ENCODE data around the gene PHC2.
A peak's percentile ranks its signal among the peaks of the same experiment; 100 is the strongest.

Gene PHC2

DNA sequence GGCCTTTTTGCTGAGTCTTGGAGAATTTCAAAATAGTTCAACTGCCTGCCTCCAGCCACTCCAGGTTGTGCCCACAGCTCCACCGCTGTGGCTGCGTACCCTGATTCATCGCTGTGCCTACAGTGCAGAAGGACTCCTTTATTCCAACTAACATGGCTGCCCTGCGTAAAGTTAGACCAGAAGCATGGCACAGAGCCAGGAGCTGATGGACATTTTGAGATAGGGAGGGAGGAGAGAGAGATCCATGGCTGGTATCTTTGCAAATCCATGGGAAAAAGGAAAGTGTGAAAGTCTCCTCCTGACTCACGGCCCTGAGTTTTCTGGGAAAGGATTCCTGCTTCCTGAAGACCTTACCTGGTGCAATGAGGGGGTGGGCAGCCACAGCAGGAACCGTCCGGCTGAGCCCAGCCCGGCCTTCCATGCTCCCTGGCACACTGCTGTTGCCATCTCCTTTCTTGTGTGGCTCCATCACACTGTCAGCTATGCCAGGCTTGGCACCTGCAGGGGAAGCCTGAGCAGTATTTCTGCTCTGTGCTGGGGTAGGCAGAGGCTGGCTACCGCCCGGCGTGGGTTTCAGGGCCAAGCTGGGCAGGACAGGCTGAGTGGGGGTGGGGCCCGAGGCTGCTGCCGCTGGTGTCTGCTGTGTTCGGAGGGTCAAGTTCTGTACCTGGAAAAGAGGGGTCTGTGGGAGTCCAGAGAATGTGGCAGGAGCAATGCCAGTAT lies 64.0 kb downstream of the PHC2 start:
- no peak for DNase-seq

DNA sequence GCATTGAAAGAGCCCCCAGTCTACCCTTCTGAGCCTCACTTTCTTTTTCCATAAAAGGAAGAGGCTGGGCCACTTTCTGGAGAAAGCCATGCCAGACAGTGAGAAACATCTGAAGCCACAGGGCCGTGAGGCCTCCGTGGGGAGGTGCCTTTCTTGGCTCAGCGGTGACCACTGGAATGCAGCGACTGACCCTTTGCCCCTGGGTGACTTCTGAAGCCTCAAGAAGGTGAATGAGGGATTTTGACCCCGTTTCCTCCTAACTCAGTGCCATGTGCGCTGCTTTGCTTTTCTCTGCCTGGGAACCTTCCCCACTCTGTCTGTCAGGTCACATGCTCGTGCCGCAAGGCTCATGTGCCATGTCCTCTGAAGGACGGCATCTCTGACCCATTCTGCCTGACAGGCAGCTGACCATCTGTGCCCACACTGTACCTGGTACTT lies 65.3 kb downstream of the PHC2 start:
- no peak for DNase-seq

DNA sequence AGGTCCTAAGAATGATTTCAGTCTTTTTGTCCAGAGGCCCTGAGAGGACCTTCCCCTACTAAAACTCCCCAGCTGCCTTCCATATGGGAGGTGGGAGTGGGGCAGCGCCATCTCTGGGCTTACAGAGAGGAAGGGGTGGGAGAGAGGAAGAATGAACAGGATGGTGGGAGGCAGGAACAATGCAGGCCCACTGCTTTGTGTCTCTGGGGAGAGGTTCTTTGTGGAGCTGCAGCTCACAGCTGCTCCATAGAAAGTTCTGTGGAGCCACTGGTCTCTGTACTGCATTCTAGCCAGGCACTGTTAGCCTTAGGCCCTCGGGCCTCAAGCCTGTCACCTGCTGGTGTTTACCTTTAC lies 66.4 kb downstream of the PHC2 start:
- no peak for DNase-seq

DNA sequence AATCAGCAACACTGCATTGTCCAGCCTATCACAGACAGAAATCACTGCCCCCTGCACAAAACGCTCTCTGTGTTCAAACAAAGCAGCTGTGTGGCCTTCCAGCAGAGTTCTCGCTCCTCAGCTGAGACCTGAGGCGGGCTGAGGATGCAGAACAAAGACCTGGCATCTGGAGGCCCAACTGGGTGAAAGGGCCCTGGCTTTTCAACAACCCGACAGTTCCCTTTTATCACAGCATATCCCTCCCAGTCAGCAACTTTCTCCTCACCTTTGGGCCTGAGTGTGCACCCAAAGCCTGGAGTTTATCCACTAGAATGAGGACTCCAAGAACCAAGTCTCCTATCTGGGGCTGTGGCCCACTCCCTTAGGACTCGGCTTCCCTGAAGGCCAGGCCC lies 67.4 kb downstream of the PHC2 start:
- no peak for DNase-seq

DNA sequence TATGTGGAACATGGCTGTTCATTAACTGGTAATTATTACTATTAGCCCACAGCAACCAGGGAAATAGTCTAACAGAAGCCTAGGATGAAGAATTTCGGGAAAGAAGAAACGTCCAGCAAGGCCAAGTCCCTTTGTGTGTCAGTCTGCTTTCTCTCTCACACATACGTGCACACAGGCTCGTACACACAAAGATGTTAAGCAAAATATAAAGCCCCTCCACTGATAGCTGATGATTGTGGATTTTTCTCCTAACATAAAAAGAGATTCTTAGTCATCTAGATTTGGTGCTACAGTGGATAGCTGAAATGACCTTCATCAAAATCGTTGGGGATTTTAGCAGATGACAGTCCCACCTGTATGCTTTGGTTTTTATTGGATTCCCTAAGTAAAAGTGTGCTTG lies 67.9 kb downstream of the PHC2 start:
- no peak for DNase-seq

DNA sequence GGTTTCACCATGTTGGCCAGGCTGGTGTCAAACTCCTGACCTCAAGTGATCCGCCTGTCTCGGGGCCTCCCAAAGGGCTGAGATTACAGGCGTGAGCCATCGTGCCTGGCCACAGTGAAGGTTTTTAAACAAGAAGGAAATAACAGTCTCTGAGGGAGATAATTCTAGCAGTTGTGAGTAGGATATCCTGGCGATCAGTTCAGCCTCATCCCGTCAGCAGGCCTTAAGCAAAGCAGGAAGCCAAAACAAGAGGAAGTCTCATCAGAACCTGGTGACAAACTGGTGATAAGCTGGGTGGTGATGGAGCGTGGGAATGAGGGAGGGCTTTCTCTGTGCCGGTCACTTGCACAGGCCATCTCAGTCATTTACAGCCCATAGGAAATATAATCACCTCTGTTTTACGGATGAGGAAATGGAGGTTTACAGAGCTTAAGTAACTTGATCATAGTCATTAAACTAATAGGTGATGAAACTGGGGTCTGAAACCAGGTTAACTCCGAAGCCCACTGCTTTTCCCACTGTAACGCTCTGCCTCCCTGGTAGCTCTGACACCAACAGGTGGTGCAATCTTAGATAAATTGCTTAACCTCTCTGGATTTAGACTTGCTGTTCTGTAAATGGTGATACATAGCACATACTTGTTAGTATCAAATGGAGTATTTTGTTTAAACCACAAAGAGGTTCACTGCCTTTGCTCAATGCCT lies 69.2 kb downstream of the PHC2 start:
- no peak for DNase-seq

DNA sequence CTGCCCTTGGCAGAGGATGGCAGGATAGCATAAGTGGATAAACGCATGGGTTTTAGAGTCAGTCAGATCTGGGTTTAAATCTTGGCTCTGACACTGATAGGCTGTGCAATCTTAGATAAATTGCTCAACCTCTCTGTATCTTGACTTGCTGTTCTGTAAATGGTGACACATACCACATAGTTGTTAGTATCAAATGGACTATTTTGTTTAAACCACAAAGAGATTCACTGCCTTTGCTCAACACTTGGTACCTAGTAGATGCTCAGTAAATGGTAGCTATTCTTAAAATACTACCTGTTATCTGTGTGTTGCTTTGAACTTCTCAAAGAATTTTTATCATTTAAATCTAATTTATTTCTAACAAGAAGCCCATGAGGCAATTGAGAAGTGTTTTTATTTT lies 70.5 kb downstream of the PHC2 start:
- DNase-seq: no peak

DNA sequence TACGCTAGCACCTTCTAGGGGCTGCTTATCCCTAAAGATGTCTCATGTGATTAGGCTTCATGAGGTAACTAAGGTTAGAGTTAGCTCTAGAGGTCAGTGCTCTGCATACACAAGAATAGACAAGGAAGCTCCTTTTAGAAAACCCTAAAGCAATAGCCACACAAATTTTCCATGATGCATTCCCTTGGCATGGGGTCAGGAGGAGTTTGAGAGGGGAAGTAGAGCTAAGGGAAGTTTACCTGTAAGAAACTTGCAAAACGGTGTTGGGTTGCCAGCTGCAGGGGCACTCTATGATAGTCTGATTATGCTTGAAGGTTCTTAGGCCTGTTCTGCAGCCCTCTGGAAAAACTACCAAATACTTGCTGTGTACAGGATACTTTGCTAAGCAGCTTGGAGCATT lies 71.0 kb downstream of the PHC2 start:
- DNase-seq: no peak

DNA sequence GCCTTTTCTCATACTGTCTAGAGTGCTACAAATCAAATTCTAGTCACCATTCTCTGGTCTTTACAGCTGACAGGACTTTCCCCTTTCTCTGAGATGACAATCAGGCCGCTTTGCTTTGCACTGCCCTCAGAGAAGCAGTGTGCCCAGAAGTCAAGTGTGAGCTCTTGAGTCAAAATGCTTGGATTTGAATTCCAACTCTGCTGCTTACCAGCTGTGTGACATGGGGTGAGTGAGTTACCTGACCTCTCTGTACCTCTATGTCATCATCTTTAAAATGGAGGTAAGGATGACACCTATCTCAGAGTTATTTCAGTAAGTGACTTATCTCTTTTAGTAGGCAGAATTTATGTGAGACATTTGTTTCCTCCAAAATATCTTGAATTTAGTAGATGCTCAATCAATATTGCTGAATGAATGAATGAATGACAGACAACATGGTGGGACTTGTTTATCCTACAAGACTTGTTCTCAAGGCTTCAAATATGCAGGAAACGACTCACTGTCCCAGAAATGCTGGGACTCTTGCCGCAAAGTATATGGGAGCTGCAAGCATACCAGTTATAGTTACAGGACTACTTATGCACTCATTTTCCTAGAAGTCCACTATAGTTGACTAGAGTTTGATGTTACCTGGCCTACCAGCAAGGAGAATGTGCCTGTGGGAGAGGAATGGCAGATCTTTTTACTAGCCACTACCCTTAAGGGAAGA lies 71.9 kb downstream of the PHC2 start:
- DNase-seq: no peak

DNA sequence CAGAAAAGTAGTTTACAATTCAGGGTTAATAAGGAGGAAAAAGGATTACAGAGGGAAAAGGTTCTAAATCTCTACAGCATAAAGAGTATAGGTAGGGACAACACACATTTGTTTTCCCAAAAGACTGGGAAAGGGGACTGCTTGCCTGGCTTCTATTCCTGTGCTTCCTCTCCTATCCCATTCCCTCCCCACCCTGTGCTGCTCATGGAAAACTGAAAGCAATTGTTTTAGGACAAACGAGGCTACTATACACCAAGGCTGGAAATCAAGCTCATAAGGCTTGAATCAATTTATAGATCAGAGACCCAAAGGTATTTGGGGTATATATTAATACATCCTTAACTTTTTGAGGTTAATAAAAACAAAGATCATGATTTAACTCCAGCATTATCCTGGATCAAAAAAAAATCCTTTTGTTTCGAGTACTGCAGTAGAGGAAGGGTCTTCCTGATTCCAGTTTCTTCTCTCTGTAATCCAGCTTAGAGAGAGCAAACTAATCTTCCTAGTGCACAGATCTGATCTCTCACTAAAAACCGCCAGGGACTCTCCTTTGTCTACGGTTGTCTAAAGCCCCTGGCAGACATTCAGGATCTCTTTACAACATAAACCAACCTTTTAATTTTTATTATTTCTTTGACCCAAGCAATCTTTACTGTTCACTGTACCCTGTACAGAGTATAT lies 72.6 kb downstream of the PHC2 start:
- DNase-seq: no peak

DNA sequence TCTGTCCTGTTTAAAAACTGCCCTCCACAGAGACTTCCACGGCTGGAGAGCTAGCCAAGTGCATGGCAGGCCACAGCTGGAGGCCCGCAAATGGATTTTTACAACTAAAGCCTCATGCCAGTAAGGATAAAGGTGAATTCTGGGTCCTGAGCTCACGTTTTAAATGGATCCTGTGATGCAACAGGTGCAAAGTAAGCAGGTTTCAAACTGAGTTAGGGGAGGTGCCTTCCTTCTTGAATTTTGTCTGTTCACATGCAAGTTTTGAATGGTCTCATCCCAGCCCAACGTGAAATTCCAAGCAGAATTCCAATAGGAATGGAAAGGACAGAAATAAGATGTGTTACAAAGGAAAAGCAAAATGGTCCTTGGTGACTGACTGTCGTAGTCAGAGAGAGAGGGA lies 73.8 kb downstream of the PHC2 start:
- no peak for DNase-seq

DNA sequence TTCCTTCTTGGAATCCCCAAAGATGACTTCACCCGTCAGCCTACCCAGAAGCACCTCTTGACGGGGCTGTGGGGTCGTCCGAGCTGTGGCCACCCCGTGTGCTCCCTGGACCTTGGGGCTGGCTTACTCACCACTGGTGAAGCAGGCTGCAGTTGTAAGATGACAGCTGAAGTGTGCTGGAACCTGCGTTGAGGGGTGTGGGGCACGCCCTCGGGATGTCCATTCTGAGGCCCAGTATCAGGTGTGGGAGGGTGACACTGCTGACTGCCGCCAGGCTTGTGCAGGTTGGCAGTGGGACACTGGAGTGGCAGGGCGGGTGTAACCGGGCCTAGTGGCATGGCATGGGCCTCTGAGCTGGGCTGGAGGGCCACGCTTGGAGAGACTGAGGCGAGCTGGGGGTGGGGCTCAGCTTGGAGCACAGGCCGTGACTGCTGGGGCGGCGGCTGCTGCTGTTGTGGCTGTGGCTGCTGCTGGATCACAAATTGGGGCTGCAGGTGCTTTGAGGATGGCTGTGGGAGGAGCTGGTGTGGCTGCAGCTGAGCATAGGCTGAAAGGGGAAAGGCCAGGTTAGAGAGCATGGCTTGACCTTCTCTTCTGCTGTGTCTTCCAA lies 76.1 kb downstream of the PHC2 start:
- no peak for DNase-seq

DNA sequence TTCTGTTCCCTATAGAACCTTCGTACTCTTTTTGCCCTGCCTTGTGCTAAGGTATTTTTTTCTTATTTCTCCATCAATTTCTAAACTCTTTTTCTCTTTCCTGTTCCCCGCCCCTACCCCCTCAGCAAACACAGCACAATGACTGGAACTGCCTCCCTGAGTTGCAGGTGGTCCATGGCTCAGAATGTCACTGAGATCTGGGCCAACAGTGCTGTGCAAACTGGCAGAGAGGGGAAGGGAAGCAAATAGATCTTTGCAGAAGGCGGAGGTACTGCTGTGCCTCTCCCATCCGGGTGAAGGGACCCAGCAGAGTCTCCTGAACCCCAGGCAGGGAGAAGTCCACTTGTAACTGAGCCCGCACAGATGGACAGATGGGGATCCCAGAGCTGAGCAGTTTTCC lies 77.4 kb downstream of the PHC2 start:
- no peak for DNase-seq

DNA sequence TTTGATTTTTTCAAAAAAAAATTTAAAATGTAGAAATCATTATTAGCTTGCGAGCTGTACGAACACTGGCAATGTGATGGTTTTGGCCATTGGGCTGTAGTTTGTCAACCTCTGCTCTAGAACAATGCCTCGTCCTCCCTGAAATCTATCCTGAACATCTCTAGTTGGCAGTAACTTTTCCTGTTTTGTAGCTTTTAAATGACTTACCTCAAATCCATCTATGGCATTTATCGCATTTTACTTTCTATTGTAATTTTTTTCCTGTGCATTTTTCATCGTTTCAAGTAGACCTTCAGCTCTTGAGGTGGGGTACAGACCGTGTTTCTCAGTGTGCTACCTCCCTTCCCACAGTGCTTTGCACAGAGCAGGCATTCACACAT lies 79.6 kb downstream of the PHC2 start:
- DNase-seq: no peak

DNA sequence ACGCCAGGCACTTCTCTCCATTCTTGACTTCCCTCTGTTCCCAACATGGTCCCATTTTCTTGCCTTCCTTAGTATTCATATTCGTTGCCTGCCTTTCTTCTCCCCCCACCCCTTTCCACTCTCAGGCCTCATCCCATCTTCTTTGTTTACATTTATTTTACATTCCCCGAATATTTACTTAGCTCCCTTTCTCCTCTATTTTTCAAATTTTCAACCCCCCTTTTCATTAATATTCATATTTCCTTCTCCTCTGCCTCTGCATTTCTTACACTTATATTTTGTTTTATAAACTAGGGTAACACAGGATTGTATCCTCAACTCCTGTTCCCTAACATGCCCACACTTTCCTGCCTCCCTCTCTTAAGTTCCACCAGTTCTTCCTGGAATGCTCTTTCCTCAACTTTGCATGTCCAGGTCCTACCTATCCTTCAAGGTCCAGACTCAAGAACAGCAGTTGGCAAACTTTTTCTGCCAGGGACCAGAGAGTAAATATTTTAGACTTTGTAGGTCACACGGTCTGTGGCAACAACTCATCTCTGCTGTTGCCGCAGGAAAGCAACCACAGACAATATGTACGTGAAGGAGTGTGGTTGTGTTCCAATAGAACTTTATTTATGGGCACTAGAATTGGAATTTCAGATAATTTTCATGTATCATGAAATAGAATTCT lies 80.1 kb downstream of the PHC2 start:
- no peak for DNase-seq

DNA sequence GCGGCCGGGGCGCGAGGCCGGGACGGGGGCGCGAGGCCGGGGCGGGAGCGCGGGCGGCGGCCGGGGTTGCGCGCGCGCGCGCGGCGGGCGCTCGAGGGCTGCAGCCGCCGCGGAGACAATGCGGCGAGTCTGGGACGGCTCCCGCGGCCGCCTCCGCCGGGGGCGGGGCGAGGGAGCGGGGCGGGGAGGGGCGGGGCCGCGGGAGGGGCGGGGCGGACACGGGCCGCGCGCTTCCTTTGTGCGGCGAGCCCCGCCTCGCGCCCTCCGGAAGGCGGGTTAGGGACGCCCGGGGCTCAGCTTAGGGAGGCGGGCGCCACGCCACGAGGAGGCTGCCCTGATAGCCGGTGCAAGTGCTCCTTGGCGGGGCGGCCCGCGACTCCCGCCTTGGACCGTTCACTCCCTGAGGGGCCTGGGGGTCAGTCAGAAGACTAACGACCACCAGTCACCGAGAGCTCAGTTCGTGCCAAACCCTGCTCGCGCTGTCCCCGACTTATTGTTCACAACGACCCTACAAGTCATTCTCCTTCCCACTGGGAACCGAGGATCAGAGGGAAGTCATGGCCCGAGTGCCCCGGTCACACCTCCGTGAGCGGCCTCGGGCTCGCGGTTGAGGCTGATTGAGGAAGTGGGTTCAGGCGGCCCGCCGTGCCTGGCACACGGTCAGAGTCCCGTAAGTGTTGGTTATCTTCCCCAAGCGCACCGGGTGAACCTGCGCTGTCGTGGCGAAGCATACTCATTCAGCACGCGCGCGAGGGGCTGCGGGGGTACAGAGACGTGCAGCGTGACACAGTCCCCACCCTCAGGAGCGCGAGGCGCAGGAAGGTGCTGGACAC lies 80.9 kb downstream of the PHC2 start:
- DNase-seq: peak; percentile 92

DNA sequence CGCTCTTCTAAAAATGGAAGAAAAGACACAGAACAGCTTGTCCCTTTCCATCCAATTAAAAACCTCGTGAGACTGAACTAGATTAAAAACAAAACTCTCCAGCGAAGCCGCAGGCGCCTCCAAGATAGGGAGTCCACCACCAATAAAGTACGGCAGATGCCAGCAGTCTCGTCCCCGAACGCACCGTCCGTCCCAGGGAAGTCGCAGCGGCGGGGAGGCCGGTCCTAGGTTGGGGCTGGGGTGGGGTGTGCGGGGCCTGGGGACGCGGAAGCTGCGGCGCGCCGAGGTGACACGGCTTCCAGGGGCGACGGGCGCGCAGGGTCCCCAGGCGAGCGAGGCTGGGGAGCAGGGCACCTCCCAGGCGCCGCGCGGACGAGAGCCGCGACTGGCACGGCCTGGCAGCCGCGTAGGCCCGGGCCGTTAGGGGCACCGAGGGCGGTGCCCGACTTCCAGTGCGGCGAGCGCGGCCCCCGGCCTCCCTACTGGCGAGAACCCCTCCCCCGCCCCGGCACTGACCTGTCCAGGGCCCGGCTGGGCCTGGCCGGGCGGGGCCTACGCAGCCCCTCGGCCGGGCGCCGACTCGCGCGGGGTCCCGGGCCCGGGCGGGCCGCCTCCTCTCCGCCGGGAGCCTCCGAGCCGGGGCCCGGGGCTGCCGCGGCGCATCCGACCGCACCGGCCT lies 81.7 kb downstream of the PHC2 start:
- peak; percentile 80 for DNase-seq

DNA sequence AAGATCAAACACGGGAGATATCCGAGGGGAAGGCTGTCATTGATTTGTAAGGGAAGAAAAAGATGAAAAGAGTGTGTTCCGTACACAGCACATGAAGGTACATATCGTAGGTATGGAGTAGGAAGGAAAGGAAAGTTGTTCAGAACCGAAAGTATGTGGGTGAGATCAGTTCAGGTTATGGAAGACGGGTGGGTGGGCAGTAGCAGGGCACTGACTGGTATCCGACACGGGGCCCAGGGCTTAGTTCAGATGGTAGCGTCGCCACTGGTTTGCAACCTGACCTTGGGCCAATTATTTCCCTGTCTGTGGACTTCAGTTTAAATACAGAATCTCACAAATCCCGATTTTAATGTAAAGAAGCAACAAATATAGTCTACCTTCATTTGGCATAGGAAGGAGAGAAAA lies 82.2 kb downstream of the PHC2 start:
- no peak for DNase-seq

DNA sequence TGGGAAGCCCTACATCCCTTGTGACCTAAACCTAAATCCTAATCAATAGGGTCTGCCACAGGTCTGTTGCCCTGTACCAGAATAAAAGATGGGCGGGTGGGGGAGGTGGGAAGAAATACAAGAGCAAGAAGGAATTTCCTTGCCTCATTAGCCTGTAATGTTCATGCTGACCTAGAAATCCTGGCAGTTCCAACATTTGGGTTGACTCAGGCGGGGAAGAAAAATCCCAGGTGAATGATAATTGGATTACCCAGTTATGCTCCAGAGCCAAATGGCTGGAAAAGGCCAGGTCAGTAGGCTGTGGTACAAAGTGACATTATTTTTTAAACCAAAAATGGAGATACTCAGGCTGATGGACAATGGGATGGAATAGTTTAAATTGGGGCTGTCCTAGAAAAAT lies 82.7 kb downstream of the PHC2 start:
- DNase-seq: no peak

DNA sequence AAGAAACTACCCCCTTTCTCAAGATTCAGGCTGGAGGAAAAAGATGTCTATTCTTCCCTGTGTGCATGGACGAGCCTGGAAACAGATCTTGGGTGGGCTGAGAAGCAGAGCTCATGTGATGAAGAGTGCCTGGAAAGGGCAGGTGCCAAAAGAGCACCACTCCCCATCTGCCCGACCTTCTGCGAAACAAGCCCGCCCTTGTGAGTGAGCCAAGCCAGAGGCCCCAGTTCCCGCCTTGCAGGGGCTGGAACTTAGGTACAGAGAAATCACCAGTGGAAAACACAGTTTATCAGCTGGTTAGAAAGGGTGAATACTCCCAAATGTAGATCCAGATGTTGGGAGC lies 83.3 kb downstream of the PHC2 start:
- DNase-seq: no peak

DNA sequence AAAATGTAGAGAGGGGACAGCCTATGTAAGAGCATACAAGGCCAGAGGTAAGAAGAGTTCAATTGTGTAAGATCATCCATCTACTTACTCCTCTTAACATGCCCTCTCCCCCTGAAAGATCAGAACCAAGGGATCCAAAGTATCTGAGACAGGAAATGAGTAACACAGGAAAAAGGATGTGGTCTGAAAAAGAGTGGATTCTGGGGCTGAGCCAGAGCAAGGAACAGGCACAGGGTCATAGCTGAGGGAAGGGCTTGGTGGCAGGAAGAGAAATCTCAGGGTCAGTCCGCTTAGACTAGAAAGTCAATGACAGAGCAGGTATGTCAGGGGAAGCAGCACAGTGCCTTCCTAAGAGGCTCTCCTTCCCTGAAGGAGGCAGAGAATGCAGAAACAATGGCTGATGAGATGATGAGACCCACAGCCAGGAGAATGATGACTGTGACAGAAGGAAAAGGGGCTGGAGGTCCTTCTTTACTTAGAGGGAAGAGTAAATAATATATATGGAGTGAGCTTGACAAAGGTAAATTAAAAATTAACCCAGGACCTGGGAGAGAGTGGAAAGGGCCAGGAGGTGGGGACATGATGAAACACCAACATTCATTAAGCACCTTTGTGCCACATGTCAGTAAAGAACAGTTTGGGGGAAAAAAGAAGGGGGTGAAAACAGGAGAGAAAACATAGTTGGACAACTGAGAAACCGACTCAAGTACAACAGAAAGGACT lies 83.8 kb downstream of the PHC2 start:
- DNase-seq: no peak

Data from activated CD8-positive, alpha-beta memory T cell treated with anti-CD3 and anti-CD28 coated beads for 24 hours (primary cell).